DOHH2 (cell line): ENCODE data around the gene ODAD3.

ENCODE experiments used
- H3F3A ChIP-seq: fragments of 200-600 bp; sonication (generic), shearing (Covaris generic); 2 replicates; pipeline ENCODE4 v1.6.0; 2016; ENCODE audit warnings: antibody characterized with exemption, mild to moderate bottlenecking; ENCODE audit not compliant: control insufficient read depth, insufficient read depth
- H3K27ac ChIP-seq: fragments of 200-600 bp; sonication (generic); 2 replicates; pipeline ENCODE4 v1.5.1; 2014; ENCODE audit warnings: low read depth, mild to moderate bottlenecking, low read length, moderate library complexity
- H3K27me3 ChIP-seq: fragments of 200-600 bp; sonication (generic); 2 replicates; pipeline ENCODE4 v1.6.1; 2014; ENCODE audit warnings: mild to moderate bottlenecking, low read length, mixed read lengths; ENCODE audit not compliant: control insufficient read depth
- H3K36me3 ChIP-seq: fragments of 200-600 bp; sonication (generic); 2 replicates; pipeline ENCODE4 v1.6.1; 2014; ENCODE audit warnings: mild to moderate bottlenecking, low read length, moderate library complexity, mixed read lengths; ENCODE audit not compliant: control insufficient read depth
- H3K4me1 ChIP-seq: fragments of 200-600 bp; sonication (generic); 2 replicates; pipeline ENCODE4 v1.6.1; 2014; ENCODE audit warnings: mild to moderate bottlenecking, low read length, mixed read lengths; ENCODE audit not compliant: control insufficient read depth
- H3K4me2 ChIP-seq: fragments of 200-600 bp; sonication (generic); 2 replicates; pipeline ENCODE4 v1.6.0; 2014; ENCODE audit warnings: mild to moderate bottlenecking, low read length, moderate library complexity
- H3K4me3 ChIP-seq: fragments of 200-600 bp; sonication (generic); 2 replicates; pipeline ENCODE4 v1.5.1; 2014; ENCODE audit warnings: mild to moderate bottlenecking, low read length, mixed read lengths
- H3K79me2 ChIP-seq: fragments of 200-600 bp; sonication (generic); 2 replicates; pipeline ENCODE4 v1.6.1; 2014; ENCODE audit warnings: mild to moderate bottlenecking, low read length, mixed read lengths; ENCODE audit not compliant: control insufficient read depth
- H3K9me2 ChIP-seq: fragments of 200-600 bp; sonication (generic); replicated peaks from 2 replicates; pipeline ENCODE4 v1.6.1; 2014; ENCODE audit warnings: mild to moderate bottlenecking, low read length, mixed read lengths; ENCODE audit not compliant: control insufficient read depth
- H3K9me3 ChIP-seq: fragments of 200-600 bp; sonication (generic); 2 replicates; pipeline ENCODE4 v1.6.1; 2014; ENCODE audit warnings: antibody characterized with exemption, low read length, mixed read lengths; ENCODE audit not compliant: control insufficient read depth, insufficient read depth
- H4K20me1 ChIP-seq: fragments of 200-600 bp; sonication (generic); 2 replicates; pipeline ENCODE4 v1.6.0; 2014; ENCODE audit warnings: low read depth, mild to moderate bottlenecking, antibody characterized with exemption, low read length, moderate library complexity; ENCODE audit not compliant: control insufficient read depth, insufficient read depth
- EZH2phosphoT487 ChIP-seq: fragments of 200-600 bp; sonication (generic); IDR thresholded peaks from 2 replicates; pipeline ENCODE4 v1.6.1; 2017; ENCODE audit warnings: borderline replicate concordance, mild to moderate bottlenecking, antibody characterized with exemption, low read length, moderate library complexity, mixed read lengths
- TF ChIP-seq, protein P1 (sequence below): fragments of 200-600 bp; sonication (generic); IDR thresholded peaks from one replicate; pipeline ENCODE4 v1.5.1; 2014; ENCODE audit warnings: antibody characterized with exemption, mild to moderate bottlenecking, low read depth, low read length; ENCODE audit not compliant: poor library complexity, severe bottlenecking

The ODAD3 gene

DNA sequence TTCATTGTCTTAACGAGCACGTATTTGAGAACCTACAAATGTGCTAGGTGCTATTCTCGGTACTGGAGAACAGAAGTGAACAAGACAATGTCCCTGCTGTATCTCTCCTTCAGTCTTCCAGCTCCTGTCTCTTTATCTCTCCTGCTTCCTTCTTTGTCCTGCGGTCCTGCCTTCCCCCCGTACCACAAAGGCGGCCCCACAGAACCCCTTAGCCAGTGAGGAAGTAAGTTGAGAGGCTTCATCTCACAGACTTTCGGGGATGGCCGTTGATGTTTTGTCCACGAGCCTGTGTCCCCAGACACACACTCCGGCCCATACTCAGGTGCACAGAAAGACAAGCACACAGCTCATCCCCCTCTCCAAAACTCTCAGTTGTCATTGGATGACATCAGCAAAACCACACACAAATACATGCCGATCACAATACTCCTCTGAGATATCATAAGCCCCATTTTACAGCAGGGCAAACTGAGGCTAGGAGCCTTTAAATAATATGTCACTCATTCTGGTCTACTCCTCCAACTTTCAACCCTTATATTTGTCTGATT, 61.0 kb downstream of the ODAD3 start:
- Histone ChIP-seq H3K9me2 (no peaks in the 10 kb centered on the region), H3K79me2 (peaks cover 41% of the 10 kb centered on the region), H3K4me3 (peak overlapping the region; percentile 94), H3F3A (peaks cover 14% of the 10 kb centered on the region), H3K27me3 (no peaks in the 10 kb centered on the region), H3K36me3 (peaks cover 28% of the 10 kb centered on the region), H4K20me1 (no peaks in the 10 kb centered on the region), H3K27ac (no peak overlapping the region), H3K4me1 (peaks cover 40% of the 10 kb centered on the region), H3K4me2 (peak overlapping the region; percentile 85), H3K9me3 (no peaks in the 10 kb centered on the region)
- TF ChIP-seq EZH2phosphoT487: no peak
- TF ChIP-seq, protein P1, sequence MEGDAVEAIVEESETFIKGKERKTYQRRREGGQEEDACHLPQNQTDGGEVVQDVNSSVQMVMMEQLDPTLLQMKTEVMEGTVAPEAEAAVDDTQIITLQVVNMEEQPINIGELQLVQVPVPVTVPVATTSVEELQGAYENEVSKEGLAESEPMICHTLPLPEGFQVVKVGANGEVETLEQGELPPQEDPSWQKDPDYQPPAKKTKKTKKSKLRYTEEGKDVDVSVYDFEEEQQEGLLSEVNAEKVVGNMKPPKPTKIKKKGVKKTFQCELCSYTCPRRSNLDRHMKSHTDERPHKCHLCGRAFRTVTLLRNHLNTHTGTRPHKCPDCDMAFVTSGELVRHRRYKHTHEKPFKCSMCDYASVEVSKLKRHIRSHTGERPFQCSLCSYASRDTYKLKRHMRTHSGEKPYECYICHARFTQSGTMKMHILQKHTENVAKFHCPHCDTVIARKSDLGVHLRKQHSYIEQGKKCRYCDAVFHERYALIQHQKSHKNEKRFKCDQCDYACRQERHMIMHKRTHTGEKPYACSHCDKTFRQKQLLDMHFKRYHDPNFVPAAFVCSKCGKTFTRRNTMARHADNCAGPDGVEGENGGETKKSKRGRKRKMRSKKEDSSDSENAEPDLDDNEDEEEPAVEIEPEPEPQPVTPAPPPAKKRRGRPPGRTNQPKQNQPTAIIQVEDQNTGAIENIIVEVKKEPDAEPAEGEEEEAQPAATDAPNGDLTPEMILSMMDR: no peak

DNA sequence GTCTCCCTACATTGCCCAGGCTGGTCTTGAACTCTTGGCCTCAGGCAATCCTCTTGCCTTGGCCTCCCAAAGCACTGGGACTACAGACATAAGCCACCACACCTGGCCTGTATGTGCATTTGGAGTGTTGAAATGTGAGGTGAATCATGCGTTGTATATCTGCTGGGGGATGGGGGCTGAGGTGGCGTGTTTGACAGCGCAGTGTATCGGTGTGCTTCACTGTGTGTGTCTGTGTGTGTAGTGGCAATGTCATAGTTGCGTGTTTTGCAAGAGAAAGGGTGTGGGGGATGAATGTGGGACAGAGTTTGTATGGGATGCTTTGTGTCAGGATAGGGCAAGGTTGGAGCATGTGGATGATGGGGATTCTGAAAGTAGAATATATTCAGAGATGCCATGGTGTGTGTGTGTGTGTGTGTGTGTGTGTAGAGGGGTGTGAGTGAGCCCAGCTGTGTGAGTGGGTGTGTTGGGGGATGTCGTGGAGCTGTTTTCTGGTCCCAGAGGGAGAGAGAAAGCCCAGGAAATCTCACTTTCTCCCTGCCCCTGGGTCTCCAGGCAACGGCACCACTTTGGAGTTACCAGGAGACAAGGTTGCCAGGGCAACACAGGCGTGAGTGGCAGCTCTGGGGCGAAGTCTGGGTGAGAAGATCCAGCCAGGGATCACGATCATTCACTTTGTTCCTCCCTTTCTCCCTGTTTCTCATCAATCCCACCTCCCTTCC, 61.6 kb downstream of the ODAD3 start:
- Histone ChIP-seq H3K9me2 (no peaks in the 10 kb centered on the region), H4K20me1 (no peaks in the 10 kb centered on the region), H3K27me3 (no peaks in the 10 kb centered on the region), H3K4me1 (peaks cover 36% of the 10 kb centered on the region), H3K4me3 (peak overlapping the region; percentile 94), H3F3A (peaks cover 10% of the 10 kb centered on the region), H3K36me3 (peaks cover 23% of the 10 kb centered on the region), H3K27ac (no peak overlapping the region), H3K4me2 (peak overlapping the region; percentile 85), H3K79me2 (peaks cover 36% of the 10 kb centered on the region), H3K9me3 (no peaks in the 10 kb centered on the region)
- TF ChIP-seq, protein P1: no peak
- no peak for TF ChIP-seq EZH2phosphoT487

DNA sequence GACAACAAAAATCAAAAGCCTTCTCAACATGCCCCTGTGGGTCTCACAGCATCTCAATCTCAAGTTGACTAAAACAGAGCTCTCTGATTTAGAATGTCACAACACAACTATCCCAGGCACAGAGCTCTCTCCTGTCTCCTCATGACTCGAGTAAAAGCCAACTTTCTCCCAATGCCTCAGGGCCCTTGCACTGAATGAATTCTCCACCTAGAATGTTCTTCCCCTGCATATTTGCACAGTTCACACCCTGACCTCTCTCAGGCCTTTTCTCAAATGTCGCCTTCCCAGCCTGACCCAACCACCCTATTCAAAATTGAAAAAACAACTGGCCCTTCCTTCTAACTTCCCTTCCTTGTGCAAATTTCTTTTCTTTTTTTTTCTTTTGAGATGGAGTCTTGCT, 64.2 kb downstream of the ODAD3 start:
- H3K9me2 ChIP-seq: no peaks in the 10 kb centered on the region
- H4K20me1 ChIP-seq: no peaks in the 10 kb centered on the region
- no peak overlapping the region for H3K4me3 ChIP-seq
- H3K9me3 ChIP-seq: no peaks in the 10 kb centered on the region
- no peak overlapping the region for H3K27ac ChIP-seq
- TF ChIP-seq, protein P1: no peak
- no peak for TF ChIP-seq EZH2phosphoT487
- H3F3A ChIP-seq: no peaks in the 10 kb centered on the region
- H3K4me1 ChIP-seq: peaks cover 10% of the 10 kb centered on the region
- H3K79me2 ChIP-seq: peaks cover 12% of the 10 kb centered on the region
- no peaks in the 10 kb centered on the region for H3K27me3 ChIP-seq
- no peak overlapping the region for H3K4me2 ChIP-seq
- H3K36me3 ChIP-seq: peaks cover 3% of the 10 kb centered on the region
